ENCODE results near the gene WNT5B. TPM values are rescaled to one million over a fixed set of nuclear protein-coding genes. Genes with fewer than 3 reads are reported as not detected.

WNT5B gene
- total RNA-seq, 3 donors from 2014 or later (not counting 1 experiment from before 2014, with no cell fraction given) = not detected

GRCh38 chr12:1688086-1688710, 59.2 kb downstream of the WNT5B start:
- H3K9me3 Mint-ChIP-seq = no peaks in the 10 kb centered on the region
- ATAC-seq (no peak), DNase-seq (no peak)
- TF ChIP-seq, protein P1, sequence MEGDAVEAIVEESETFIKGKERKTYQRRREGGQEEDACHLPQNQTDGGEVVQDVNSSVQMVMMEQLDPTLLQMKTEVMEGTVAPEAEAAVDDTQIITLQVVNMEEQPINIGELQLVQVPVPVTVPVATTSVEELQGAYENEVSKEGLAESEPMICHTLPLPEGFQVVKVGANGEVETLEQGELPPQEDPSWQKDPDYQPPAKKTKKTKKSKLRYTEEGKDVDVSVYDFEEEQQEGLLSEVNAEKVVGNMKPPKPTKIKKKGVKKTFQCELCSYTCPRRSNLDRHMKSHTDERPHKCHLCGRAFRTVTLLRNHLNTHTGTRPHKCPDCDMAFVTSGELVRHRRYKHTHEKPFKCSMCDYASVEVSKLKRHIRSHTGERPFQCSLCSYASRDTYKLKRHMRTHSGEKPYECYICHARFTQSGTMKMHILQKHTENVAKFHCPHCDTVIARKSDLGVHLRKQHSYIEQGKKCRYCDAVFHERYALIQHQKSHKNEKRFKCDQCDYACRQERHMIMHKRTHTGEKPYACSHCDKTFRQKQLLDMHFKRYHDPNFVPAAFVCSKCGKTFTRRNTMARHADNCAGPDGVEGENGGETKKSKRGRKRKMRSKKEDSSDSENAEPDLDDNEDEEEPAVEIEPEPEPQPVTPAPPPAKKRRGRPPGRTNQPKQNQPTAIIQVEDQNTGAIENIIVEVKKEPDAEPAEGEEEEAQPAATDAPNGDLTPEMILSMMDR (IDR thresholded peaks at IDR 0.05) = no peak
- H3K4me3 ChIP-seq (ENCODE audit: low read length) = no peak overlapping the region
- H3K36me3 Mint-ChIP-seq = no peaks in the 10 kb centered on the region
- H3K27ac ChIP-seq (ENCODE audit: low read length) = no peak overlapping the region
- H3K4me1 ChIP-seq (ENCODE audit: control insufficient read depth, insufficient read depth, low read length) = peaks cover 14% of the 10 kb centered on the region
- no peaks in the 10 kb centered on the region for H3K27me3 ChIP-seq (ENCODE audit: control insufficient read depth, insufficient read depth, low read length)
- peaks cover 0 to 2% of the 10 kb centered on the region in 2 donors for H3K27me3 Mint-ChIP-seq (ENCODE audit: low read depth in 2 of 2)
- H3K4me1 Mint-ChIP-seq = peaks cover 30% of the 10 kb centered on the region in 2 donors
- WGBS (ENCODE audit: insufficient coverage) = 97% methylated on average over 4 of the region's 5 CpGs
- no peaks in the 10 kb centered on the region for H3K36me3 ChIP-seq (ENCODE audit: control insufficient read depth, insufficient read depth, low read length)
- H3K9me3 ChIP-seq (ENCODE audit: control insufficient read depth, insufficient read depth, low read length) = no peaks in the 10 kb centered on the region
- intact Hi-C loops (cut with micrococcal nuclease) = no loop called here
- H3K27ac Mint-ChIP-seq = no peak overlapping the region
- no peak overlapping the region for H3K4me3 Mint-ChIP-seq

DNA sequence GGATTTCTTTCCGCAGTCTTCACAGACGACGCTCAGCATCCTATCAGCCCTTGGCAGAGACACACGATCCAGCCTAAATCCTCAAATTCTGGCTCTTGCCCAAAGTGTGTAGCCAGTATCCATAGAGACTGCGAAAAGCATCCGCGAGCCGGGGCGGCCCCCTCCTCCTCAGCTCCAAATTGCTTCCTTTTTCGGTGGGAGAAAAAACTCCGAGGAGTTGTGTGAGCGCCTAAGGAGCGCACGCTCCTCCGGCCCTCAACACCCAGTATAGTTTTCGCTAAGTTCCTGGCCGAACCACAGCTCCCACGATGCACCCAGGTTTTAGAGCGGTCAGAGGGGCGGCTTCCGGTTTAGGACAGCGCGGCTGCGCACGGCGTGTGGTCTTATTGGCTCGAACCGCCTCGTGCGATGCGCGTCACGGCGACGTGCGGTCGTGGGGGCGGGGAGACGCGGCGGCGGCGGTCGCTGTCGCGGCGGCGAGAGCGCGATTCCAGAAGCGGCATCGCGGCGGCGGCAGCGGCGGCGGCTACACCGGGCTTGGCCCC, 61.6 kb downstream of the WNT5B start, which contains the start of gene ADIPOR2:
Gene ADIPOR2 (plus strand): TSS at position 493 of the 545 bp plus-strand sequence. CDS start 63,274 bp downstream, outside the sequence.
- intact Hi-C loops (cut with micrococcal nuclease) = loop anchor here (2.0 to 5.0 kb wide), 2 partner anchors 30 to 52 kb away; no protein-coding TSS in a partner anchor
- Mint-ChIP-seq H3K4me1 (peaks cover 35 to 37% of the 10 kb centered on the region in 2 donors), H3K27me3 (ENCODE audit: low read depth in 2 of 2) (peaks cover 0 to 2% of the 10 kb centered on the region in 2 donors), H3K4me3 (peak within 1 kb of the TSS; percentile 97), H3K36me3 (no peaks in the 10 kb centered on the region), H3K27ac (peak within 1 kb of the TSS; percentile 97), H3K9me3 (no peaks in the 10 kb centered on the region)
- DNase-seq = peak; percentile 95 to 98
- no peaks in the 10 kb centered on the region for H3K36me3 ChIP-seq (ENCODE audit: control insufficient read depth, insufficient read depth, low read length)
- TF ChIP-seq, protein P1 (IDR thresholded peaks at IDR 0.05) = no peak
- WGBS (ENCODE audit: insufficient coverage) = under 1% methylated on average over 59 of the region's 59 CpGs
- H3K9me3 ChIP-seq (ENCODE audit: control insufficient read depth, insufficient read depth, low read length) = no peaks in the 10 kb centered on the region
- no peaks in the 10 kb centered on the region for H3K27me3 ChIP-seq (ENCODE audit: control insufficient read depth, insufficient read depth, low read length)
- peak within 1 kb of the TSS; percentile 87 for H3K27ac ChIP-seq (ENCODE audit: low read length)
- H3K4me1 ChIP-seq (ENCODE audit: control insufficient read depth, insufficient read depth, low read length) = peaks cover 14% of the 10 kb centered on the region
- peak; percentile 95 to 99 (median 98) for ATAC-seq
- peak within 1 kb of the TSS; percentile 86 for H3K4me3 ChIP-seq (ENCODE audit: low read length)

DNA sequence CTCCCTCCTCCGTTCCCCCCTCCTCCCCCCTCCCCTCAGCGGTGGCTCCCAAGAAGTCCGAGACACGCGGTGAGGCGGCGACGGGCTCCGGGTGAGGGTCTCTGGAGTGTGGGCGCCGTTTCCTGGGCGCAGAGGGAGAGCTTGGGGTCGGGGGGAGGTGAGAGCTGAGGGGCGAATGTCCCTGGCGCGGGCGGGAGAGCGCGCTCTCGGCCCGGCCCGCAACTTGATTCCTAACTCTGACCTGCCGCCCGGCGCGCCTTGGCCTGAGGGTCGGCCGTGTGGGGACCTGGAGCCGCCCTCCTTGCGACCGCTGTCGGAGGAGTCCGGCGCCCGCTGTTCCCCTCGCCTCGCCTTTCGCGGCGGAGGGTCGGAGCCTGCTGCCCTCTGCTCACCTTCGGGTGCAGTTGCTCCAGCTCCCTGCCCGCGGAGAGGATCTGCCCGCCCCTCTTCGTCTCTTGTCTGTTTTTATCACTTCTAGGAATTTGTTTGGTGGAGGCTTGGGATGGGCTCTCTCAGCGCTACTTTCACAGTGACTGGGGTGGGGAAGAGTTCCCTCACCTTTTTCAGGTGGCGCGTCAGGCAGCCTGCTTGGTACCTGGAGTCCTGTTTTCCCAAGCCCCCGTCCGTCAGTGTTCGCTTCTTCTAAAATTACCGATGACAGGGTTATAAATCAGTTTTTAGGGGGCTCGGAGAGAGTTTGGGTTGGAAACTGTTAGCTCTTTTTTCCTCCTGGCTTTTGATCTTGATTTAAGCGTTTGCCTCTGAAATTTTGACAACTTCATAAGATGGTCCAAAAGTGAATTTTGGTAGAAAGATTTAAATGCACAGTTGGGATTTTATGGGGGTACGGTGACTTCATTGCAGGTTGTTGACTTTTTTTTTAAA, 62.3 kb downstream of the WNT5B start:
- no peaks in the 10 kb centered on the region for H3K9me3 ChIP-seq (ENCODE audit: control insufficient read depth, insufficient read depth, low read length)
- Mint-ChIP-seq H3K4me1 (peaks cover 42 to 44% of the 10 kb centered on the region in 2 donors), H3K4me3 (peak overlapping the region; percentile 97), H3K9me3 (no peaks in the 10 kb centered on the region), H3K27ac (peak overlapping the region; percentile 97), H3K36me3 (no peaks in the 10 kb centered on the region), H3K27me3 (ENCODE audit: low read depth in 2 of 2) (peaks cover 0 to 2% of the 10 kb centered on the region in 2 donors)
- peak overlapping the region; percentile 87 for H3K27ac ChIP-seq (ENCODE audit: low read length)
- ATAC-seq (peak in 2 of 3 donors; percentile 37 to 44), DNase-seq (peak; percentile 43 to 49)
- peak overlapping the region; percentile 86 for H3K4me3 ChIP-seq (ENCODE audit: low read length)
- no peaks in the 10 kb centered on the region for H3K36me3 ChIP-seq (ENCODE audit: control insufficient read depth, insufficient read depth, low read length)
- intact Hi-C loops (cut with micrococcal nuclease) = loop anchor here (2.0 to 5.0 kb wide), 2 partner anchors 31 to 51 kb away; no protein-coding TSS in a partner anchor
- peaks cover 14% of the 10 kb centered on the region for H3K4me1 ChIP-seq (ENCODE audit: control insufficient read depth, insufficient read depth, low read length)
- no peaks in the 10 kb centered on the region for H3K27me3 ChIP-seq (ENCODE audit: control insufficient read depth, insufficient read depth, low read length)
- under 1% methylated on average over 53 of the region's 56 CpGs for WGBS (ENCODE audit: insufficient coverage)
- TF ChIP-seq, protein P1 (IDR thresholded peaks at IDR 0.05) = no peak
